GM23338 (cell line): Measurements from ENCODE around the gene TNS4. TPM values are rescaled to one million over a fixed set of nuclear protein-coding genes. Genes with fewer than 3 reads are reported as not detected.

ENCODE experiments used
- ATAC-seq: fragments of 200-7000 bp; cut with Tn5 transposase; 3 replicates; pipeline ENCODE4 v1.9.1; 2020
- DNase-seq: peaks from one replicate; pipeline ENCODE4 v3.0.0-alpha.2; 2015; ENCODE audit warnings: low spot score
- H2AFZ ChIP-seq: fragments of 200-600 bp; sonication (generic); 2 replicates; pipeline ENCODE4 v1.8.0; 2016; ENCODE audit warnings: antibody characterized with exemption, mild to moderate bottlenecking, moderate library complexity
- H3F3A ChIP-seq: fragments of 200-600 bp; sonication (generic); replicated peaks from 2 replicates; pipeline ENCODE4 v1.8.0; 2017; ENCODE audit warnings: antibody characterized with exemption, mixed run types, low read depth
- H3K27ac ChIP-seq: fragments of 200-600 bp; sonication (generic); 2 replicates; pipeline ENCODE4 v1.6.1; 2016; ENCODE audit warnings: low read depth
- H3K27me3 ChIP-seq: fragments of 200-600 bp; sonication (generic); 2 replicates; pipeline ENCODE4 v1.8.0; 2016; ENCODE audit warnings: mild to moderate bottlenecking, mixed run types, moderate library complexity; ENCODE audit not compliant: insufficient read depth
- H3K36me3 ChIP-seq: fragments of 200-600 bp; sonication (generic); 2 replicates; pipeline ENCODE4 v1.8.0; 2016; ENCODE audit warnings: mild to moderate bottlenecking; ENCODE audit not compliant: insufficient read depth
- H3K4me1 ChIP-seq: fragments of 200-600 bp; sonication (generic); 2 replicates; pipeline ENCODE4 v1.8.0; 2016; ENCODE audit warnings: mild to moderate bottlenecking, moderate library complexity; ENCODE audit not compliant: insufficient read depth
- H3K4me2 ChIP-seq: fragments of 200-600 bp; sonication (generic); 2 replicates; pipeline ENCODE4 v1.7.1; 2017; ENCODE audit warnings: mixed run types
- H3K4me3 ChIP-seq: fragments of 200-600 bp; sonication (generic); 2 replicates; pipeline ENCODE4 v1.6.1; 2016; ENCODE audit warnings: mixed run types
- H3K79me2 ChIP-seq: fragments of 200-600 bp; sonication (generic); replicated peaks from 2 replicates; pipeline ENCODE4 v1.8.0; 2017; ENCODE audit warnings: mild to moderate bottlenecking; ENCODE audit not compliant: insufficient read depth
- H3K9me2 ChIP-seq: fragments of 200-600 bp; sonication (generic); 2 replicates; pipeline ENCODE4 v1.8.0; 2017; ENCODE audit not compliant: insufficient read depth
- H4K20me1 ChIP-seq: fragments of 200-600 bp; sonication (generic); replicated peaks from 2 replicates; pipeline ENCODE4 v1.8.0; 2017; ENCODE audit warnings: mild to moderate bottlenecking; ENCODE audit not compliant: insufficient read depth
- H3K27ac Mint-ChIP-seq: 2 replicates; pipeline ENCODE4 v1.8.0; 2020; ENCODE audit warnings: inconsistent platforms, mild to moderate bottlenecking, moderate library complexity, mixed read lengths
- H3K27me3 Mint-ChIP-seq: 3 replicates; pipeline ENCODE4 v1.8.0; 2022; ENCODE audit warnings: low read depth, mild to moderate bottlenecking, moderate library complexity, mixed read lengths, inconsistent platforms; ENCODE audit not compliant: insufficient read depth, poor library complexity
- H3K36me3 Mint-ChIP-seq: 3 replicates; pipeline ENCODE4 v1.8.0; 2021; ENCODE audit warnings: low read depth, mild to moderate bottlenecking, inconsistent platforms, moderate library complexity, mixed read lengths
- H3K4me1 Mint-ChIP-seq: 3 replicates; pipeline ENCODE4 v1.8.0; 2020; ENCODE audit warnings: mild to moderate bottlenecking, inconsistent platforms, mixed read lengths
- H3K4me3 Mint-ChIP-seq: 3 replicates; pipeline ENCODE4 v1.8.0; 2021; ENCODE audit warnings: moderate library complexity, mild to moderate bottlenecking, inconsistent platforms, mixed read lengths
- H3K9me3 Mint-ChIP-seq: 3 replicates; pipeline ENCODE4 v1.8.0; 2020; ENCODE audit warnings: moderate library complexity, mild to moderate bottlenecking, inconsistent platforms, mixed read lengths
- CREB1 ChIP-seq: fragments of 250-450 bp; sonication (Bioruptor Pico); IDR thresholded peaks from 2 replicates; pipeline ENCODE4 v1.5.0; 2020; ENCODE audit warnings: low read depth, mild to moderate bottlenecking, moderate library complexity
- EZH2 ChIP-seq: fragments of 200-600 bp; sonication (generic); IDR thresholded peaks from one replicate; pipeline ENCODE4 v1.8.0; 2017; ENCODE audit warnings: antibody characterized with exemption, mild to moderate bottlenecking, low read depth; ENCODE audit not compliant: unreplicated experiment
- EZH2phosphoT487 ChIP-seq: fragments of 200-600 bp; sonication (generic); IDR thresholded peaks from one replicate; pipeline ENCODE4 v1.8.1; 2018; ENCODE audit warnings: antibody characterized with exemption; ENCODE audit not compliant: unreplicated experiment
- JUNB ChIP-seq: IDR thresholded peaks from one replicate; pipeline ENCODE4 v1.6.1; 2016; ENCODE audit warnings: antibody characterized with exemption; ENCODE audit not compliant: unreplicated experiment
- NANOG ChIP-seq: IDR thresholded peaks from 2 replicates; pipeline ENCODE4 v1.6.1; 2016; ENCODE audit warnings: antibody characterized with exemption, borderline replicate concordance
- polyA plus RNA-seq: library from polyadenylated mRNA; unstranded; fragments of >200 nt; fragmentation: Nextera tagmentation; extraction: Ambion mirVana; gene quantifications from 2 replicates; pipeline ENCODE4 v1.2.1, GENCODE V29; 2016
- total RNA-seq: library from RNA; depleted of rRNA; stranded (reverse); fragments of >200 nt; shearing (Covaris generic); gene quantifications from 2 replicates; pipeline ENCODE4 v1.2.3, GENCODE V29; 2014
- TF ChIP-seq, protein P1 (sequence below): fragments of 250-450 bp; sonication (Bioruptor Pico); IDR thresholded peaks from 2 replicates; pipeline ENCODE4 v1.5.0; 2020; ENCODE audit warnings: mild to moderate bottlenecking, moderate library complexity
- TF ChIP-seq, protein P2 (sequence below): IDR thresholded peaks from one replicate; pipeline ENCODE4 v1.6.1; 2018; ENCODE audit warnings: antibody characterized with exemption; ENCODE audit not compliant: unreplicated experiment

TNS4 gene
- total and polyA plus RNA-seq, 2 experiments from 2014 or later, result 0.31 to 4.9 TPM

DNA sequence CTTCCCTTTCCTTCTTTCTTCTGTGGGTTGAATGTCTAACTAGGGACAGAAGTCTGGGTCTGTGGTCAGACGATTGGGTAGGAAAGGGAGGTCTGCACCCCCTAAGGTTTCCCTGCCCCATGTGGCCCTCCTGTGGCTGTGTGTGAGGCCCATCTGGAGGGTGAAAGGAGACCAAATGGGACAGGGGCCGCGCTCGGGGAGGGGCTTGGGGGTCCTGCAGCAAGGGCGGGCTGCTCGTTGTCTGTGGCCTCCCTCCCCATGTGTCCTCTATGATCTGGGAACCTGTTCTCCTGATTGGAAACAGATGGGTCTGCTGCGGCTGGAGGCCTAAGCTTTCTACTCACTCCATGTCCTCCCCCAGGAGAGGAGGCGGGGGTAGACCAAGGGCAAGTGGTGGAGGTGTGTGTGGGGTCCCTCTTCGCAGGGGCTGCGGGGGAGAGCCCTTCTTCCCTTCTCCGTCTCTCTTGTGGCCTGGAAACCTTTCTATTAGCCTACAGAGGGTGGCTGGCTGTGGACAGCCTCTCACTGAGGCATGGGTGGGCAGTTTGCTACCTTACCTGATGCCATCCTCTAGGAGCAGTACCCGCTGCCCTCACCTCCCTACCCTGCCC, 39.6 kb downstream of the TNS4 start:
- Histone ChIP-seq H3K36me3 (no peaks in the 10 kb centered on the region), H3F3A (0 out of 2 replicates have a peak, but pooled peaks cover 6% of the 10 kb centered on the region), H3K4me3 (no peak overlapping the region), H3K4me1 (peaks cover 41% of the 10 kb centered on the region), H3K79me2 (no peaks in the 10 kb centered on the region), H3K4me2 (0 out of 2 replicates have a peak overlapping the region, but pooled peaks have one; percentile 20), H3K27ac (no peak overlapping the region), H4K20me1 (no peaks in the 10 kb centered on the region), H3K27me3 (no peaks in the 10 kb centered on the region), H3K9me2 (no peaks in the 10 kb centered on the region), H2AFZ (no peak overlapping the region)
- Mint-ChIP-seq H3K4me3 (no peak overlapping the region; the same call in 2 of the 3 replicates), H3K36me3 (peaks cover 11% of the 10 kb centered on the region), H3K9me3 (peaks cover 3% of the 10 kb centered on the region; the same call in 2 of the 3 replicates), H3K27ac (peak overlapping the region; percentile 70; the same call in 1 of the 2 replicates), H3K27me3 (peaks cover 33% of the 10 kb centered on the region), H3K4me1 (peaks cover 63% of the 10 kb centered on the region)
- DNase-seq (no peak), ATAC-seq (no peak)
- TF ChIP-seq EZH2phosphoT487, result no peak

DNA sequence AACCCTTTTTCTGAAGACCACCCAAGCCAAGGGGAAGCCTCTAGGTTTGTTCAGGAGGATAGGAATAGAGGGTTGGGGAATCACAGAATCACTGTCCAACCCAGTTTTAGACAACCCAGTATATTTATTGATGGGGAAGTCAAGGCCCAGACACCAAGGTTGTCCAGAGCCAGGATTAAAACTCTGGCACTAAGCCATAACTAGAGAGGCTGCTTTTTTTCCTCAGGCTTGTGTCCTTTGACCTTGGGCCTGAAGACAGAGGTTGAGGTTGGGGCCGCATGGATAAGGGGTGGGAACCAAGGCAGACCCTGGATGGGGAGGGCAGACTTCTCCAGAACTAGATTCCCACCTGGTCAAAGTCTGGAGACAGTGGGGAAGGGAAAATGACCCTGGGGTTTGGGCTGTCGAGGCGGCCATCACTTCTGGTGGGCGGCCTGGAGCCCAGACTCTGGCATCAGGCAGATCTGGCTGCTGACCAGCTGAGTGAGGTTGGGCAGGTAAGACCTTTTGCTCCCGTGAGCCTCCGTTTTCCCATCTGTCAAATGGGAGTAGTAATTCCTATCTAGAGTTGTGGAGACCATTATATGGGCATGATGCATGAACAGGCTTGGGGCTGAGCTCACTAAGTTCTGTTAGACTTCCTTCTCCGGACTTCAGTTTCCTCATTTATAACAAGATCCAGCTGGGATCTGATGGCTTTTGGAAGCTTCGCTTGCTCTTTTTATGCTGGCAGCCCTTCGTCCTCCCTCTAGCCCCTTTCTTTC, 40.3 kb downstream of the TNS4 start:
- Mint-ChIP-seq H3K4me1 (peaks cover 61% of the 10 kb centered on the region), H3K36me3 (peaks cover 16% of the 10 kb centered on the region), H3K4me3 (no peak overlapping the region; the same call in 2 of the 3 replicates), H3K9me3 (peaks cover 3% of the 10 kb centered on the region; the same call in 2 of the 3 replicates), H3K27me3 (peaks cover 29% of the 10 kb centered on the region), H3K27ac (0 out of 2 replicates have a peak overlapping the region, but pooled peaks have one; percentile 70)
- H3K27me3 ChIP-seq, result no peaks in the 10 kb centered on the region
- H3K79me2 ChIP-seq, result no peaks in the 10 kb centered on the region
- H2AFZ ChIP-seq, result no peak overlapping the region
- H4K20me1 ChIP-seq, result no peaks in the 10 kb centered on the region
- ATAC-seq, result no peak
- no peak for DNase-seq
- no peak overlapping the region for H3K27ac ChIP-seq
- 0 out of 2 replicates have a peak, but pooled peaks cover 6% of the 10 kb centered on the region for H3F3A ChIP-seq
- peaks cover 41% of the 10 kb centered on the region for H3K4me1 ChIP-seq
- H3K36me3 ChIP-seq, result no peaks in the 10 kb centered on the region
- TF ChIP-seq EZH2 (no peak), CREB1 (CRISPR knock-in tag) (no peak), NANOG (no peak), JUNB (no peak)
- TF ChIP-seq, protein P1, sequence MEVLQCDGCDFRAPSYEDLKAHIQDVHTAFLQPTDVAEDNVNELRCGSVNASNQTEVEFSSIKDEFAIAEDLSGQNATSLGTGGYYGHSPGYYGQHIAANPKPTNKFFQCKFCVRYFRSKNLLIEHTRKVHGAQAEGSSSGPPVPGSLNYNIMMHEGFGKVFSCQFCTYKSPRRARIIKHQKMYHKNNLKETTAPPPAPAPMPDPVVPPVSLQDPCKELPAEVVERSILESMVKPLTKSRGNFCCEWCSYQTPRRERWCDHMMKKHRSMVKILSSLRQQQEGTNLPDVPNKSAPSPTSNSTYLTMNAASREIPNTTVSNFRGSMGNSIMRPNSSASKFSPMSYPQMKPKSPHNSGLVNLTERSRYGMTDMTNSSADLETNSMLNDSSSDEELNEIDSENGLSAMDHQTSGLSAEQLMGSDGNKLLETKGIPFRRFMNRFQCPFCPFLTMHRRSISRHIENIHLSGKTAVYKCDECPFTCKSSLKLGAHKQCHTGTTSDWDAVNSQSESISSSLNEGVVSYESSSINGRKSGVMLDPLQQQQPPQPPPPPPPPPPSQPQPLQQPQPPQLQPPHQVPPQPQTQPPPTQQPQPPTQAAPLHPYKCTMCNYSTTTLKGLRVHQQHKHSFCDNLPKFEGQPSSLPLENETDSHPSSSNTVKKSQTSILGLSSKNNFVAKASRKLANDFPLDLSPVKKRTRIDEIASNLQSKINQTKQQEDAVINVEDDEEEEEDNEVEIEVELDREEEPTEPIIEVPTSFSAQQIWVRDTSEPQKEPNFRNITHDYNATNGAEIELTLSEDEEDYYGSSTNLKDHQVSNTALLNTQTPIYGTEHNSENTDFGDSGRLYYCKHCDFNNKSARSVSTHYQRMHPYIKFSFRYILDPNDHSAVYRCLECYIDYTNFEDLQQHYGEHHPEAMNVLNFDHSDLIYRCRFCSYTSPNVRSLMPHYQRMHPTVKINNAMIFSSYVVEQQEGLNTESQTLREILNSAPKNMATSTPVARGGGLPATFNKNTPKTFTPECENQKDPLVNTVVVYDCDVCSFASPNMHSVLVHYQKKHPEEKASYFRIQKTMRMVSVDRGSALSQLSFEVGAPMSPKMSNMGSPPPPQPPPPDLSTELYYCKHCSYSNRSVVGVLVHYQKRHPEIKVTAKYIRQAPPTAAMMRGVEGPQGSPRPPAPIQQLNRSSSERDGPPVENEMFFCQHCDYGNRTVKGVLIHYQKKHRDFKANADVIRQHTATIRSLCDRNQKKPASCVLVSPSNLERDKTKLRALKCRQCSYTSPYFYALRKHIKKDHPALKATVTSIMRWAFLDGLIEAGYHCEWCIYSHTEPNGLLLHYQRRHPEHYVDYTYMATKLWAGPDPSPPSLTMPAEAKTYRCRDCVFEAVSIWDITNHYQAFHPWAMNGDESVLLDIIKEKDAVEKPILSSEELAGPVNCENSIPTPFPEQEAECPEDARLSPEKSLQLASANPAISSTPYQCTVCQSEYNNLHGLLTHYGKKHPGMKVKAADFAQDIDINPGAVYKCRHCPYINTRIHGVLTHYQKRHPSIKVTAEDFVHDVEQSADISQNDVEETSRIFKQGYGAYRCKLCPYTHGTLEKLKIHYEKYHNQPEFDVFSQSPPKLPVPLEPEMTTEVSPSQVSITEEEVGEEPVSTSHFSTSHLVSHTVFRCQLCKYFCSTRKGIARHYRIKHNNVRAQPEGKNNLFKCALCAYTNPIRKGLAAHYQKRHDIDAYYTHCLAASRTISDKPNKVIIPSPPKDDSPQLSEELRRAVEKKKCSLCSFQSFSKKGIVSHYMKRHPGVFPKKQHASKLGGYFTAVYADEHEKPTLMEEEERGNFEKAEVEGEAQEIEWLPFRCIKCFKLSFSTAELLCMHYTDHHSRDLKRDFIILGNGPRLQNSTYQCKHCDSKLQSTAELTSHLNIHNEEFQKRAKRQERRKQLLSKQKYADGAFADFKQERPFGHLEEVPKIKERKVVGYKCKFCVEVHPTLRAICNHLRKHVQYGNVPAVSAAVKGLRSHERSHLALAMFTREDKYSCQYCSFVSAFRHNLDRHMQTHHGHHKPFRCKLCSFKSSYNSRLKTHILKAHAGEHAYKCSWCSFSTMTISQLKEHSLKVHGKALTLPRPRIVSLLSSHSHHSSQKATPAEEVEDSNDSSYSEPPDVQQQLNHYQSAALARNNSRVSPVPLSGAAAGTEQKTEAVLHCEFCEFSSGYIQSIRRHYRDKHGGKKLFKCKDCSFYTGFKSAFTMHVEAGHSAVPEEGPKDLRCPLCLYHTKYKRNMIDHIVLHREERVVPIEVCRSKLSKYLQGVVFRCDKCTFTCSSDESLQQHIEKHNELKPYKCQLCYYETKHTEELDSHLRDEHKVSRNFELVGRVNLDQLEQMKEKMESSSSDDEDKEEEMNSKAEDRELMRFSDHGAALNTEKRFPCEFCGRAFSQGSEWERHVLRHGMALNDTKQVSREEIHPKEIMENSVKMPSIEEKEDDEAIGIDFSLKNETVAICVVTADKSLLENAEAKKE (CRISPR knock-in tag), result no peak
- TF ChIP-seq, protein P2, sequence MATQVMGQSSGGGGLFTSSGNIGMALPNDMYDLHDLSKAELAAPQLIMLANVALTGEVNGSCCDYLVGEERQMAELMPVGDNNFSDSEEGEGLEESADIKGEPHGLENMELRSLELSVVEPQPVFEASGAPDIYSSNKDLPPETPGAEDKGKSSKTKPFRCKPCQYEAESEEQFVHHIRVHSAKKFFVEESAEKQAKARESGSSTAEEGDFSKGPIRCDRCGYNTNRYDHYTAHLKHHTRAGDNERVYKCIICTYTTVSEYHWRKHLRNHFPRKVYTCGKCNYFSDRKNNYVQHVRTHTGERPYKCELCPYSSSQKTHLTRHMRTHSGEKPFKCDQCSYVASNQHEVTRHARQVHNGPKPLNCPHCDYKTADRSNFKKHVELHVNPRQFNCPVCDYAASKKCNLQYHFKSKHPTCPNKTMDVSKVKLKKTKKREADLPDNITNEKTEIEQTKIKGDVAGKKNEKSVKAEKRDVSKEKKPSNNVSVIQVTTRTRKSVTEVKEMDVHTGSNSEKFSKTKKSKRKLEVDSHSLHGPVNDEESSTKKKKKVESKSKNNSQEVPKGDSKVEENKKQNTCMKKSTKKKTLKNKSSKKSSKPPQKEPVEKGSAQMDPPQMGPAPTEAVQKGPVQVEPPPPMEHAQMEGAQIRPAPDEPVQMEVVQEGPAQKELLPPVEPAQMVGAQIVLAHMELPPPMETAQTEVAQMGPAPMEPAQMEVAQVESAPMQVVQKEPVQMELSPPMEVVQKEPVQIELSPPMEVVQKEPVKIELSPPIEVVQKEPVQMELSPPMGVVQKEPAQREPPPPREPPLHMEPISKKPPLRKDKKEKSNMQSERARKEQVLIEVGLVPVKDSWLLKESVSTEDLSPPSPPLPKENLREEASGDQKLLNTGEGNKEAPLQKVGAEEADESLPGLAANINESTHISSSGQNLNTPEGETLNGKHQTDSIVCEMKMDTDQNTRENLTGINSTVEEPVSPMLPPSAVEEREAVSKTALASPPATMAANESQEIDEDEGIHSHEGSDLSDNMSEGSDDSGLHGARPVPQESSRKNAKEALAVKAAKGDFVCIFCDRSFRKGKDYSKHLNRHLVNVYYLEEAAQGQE, result no peak
- H3K9me2 ChIP-seq, result no peaks in the 10 kb centered on the region
- H3K4me3 ChIP-seq, result no peak overlapping the region
- H3K4me2 ChIP-seq, result no peak overlapping the region
